Stimulated activated CD4-positive, alpha-beta T cell treated with anti-CD3 and anti-CD28 coated beads, Interleukin-4, amount 100 ng/mL, for 48 hours (primary cell): Measurements from ENCODE around the gene C16orf90.

ENCODE experiments used
- DNase-seq, 2 donors: peaks; one replicate each; pipeline ENCODE4 v3.0.0-alpha.2; 2020; ENCODE audit warnings: low read depth in 2 of 2

C16orf90 gene

DNA sequence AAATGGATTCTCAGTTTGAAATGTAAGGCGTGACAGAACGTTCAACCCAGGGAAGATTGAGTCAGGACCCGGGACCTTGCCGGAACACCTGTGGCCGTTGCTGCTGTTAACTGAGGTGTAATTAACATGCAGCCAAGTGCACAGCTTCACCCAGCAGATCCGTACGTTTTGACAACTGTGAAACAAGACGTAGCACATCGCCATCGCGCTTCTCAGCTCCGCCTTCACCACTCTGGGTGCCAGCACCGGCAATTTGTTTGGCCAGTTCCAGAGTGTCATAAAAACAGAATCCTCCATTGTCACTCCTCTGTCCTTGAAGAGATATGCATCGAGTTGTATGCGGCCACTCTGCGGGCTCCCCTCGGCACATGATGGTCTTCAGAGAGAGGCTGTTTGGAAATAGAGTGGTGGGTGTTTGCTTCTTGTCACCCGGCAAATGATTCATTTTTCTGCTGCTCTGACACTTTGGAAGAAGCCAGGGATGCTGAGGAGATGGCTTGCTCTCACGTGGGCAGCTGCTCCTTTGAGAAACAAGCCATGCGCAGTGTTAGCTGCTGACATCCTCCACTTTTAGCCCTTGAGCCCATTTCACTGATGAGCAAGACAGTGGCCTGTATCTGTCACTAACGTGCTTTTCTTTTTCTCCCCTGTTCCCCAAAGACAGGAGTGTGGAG is 29.2 kb downstream of the C16orf90 start:
- no peak for DNase-seq

DNA sequence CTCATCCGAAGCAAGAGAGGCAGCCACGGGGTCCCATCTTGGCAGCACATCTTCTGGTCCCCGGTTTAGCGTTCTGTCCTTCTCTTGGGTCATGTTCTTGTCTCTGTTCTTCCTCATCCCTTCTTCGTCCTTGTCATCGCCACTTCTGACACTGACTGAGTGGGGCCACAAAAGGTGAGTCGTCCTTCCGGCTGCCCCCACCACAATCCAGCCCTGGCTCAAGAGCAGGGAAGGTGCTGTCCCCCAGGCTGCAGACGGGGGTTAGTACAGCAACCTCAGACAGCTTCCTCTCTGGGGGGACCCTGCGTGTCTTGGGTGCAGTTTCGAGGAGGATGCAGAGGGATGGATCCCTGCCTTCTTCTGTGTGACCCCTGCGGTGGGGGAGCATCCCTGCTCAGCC is 30.0 kb downstream of the C16orf90 start:
- no peak for DNase-seq

DNA sequence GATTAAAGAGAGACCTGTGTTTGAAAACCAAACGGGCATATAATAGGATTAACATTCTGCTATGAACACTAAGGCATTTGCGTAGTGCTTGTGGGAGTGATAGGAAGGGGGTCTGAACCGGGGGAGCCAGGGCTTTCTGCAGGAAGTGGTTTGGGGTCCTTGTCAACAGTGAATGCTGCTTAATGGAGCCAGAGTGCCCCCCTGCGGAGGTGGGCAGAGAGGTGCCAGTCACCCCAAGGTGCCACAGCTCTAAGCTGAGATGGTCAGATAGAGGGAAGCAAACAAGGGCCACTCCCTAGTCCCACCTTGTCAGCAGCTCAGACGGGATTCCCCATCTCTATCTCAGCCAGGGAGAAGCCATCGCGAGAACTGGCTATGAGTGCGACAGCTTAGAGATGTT is 34.1 kb downstream of the C16orf90 start:
- DNase-seq = no peak

DNA sequence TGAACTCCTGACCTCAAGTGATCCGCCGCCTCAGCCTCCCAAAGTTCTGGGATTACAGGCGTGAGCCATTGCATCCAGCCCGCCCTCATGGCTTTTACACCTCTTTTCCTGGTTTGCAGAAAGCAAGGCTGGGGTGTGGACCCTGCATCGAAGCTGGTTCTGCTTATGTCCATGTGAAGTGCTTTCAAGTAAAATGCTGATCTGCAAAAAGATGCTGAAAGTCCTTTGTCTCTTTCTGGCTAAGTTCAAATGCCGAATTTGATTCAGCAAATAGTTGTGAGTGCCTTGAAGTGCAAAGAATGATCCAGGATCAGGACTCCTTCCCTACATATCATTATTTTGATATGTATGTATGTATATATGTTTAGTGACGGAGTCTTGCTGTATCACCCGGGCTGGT is 34.7 kb downstream of the C16orf90 start:
- no peak for DNase-seq

DNA sequence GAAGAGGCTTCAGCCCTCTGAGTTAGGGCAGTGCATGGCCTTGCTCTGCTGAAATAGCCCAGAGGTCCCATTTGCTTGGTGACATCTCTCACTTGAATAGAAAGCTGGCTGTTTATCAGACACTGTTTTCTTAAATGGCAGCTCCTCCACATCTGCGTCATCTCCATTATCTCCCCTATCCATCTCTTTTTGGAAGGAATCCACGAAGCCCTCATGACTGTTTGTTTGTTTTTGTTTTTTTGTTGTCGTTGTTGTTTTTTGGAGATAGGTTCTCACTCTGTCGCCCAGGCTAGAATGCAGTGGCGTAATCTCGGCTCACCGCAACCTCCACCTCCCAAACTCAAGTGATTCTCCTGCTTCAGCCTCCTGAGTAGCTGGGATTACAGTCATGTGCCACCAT is 35.2 kb downstream of the C16orf90 start:
- no peak for DNase-seq

DNA sequence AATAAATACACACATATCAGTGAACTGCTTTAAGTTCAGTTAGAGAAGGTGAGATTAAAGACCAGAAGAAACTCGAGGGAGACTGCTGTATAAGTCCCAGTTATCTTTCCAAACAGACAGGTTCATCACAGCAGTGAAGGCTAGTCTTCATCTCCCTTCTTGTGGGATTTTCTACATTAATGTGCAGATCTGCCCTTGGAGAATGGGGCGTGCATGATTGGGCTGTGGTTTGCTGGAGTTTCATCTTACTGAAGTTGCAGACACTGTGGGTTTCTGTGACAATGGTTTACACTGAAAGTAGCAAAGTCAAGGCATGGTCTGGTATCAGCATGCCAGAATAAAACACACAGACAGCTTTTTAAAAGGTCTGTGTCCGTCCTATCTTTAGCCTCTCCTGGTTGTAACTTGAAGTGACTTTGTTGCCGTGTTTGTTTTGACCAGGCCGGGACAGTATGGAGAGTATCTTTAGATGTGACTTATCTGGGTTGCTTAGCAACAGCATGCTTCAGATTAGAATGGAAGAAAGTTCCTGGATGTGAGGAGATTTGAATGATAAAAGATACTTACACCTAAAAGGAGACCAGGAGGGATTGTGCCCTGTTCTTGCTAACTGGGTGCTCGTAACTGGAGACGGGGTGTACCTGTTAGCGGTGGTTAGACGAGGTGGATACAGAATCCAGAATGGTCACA is 35.7 kb downstream of the C16orf90 start:
- no peak for DNase-seq

DNA sequence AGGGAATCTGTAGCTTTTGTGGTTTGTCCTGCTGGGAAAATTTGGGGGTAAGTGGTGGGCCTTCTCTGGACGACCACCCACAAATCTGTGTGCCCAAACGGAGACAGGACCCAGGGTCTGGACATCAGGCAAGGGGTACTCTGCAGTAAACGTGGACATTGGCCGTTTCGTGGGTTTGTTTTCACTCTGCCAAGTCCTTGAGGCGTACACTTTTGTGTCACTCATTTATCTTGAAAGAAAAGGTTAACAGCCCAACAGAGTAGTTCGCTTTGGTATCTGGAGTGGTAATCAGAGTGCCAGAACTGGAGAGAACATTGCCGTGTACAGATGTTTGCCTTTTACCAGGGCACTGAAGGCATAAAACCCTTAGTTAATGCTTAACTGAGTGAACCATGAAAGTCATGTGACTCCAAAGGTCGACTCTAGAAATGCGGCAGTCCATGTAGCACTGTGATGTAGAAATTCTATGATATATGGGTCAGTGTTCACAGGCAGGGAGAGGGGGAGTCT is 36.4 kb downstream of the C16orf90 start:
- DNase-seq = no peak

DNA sequence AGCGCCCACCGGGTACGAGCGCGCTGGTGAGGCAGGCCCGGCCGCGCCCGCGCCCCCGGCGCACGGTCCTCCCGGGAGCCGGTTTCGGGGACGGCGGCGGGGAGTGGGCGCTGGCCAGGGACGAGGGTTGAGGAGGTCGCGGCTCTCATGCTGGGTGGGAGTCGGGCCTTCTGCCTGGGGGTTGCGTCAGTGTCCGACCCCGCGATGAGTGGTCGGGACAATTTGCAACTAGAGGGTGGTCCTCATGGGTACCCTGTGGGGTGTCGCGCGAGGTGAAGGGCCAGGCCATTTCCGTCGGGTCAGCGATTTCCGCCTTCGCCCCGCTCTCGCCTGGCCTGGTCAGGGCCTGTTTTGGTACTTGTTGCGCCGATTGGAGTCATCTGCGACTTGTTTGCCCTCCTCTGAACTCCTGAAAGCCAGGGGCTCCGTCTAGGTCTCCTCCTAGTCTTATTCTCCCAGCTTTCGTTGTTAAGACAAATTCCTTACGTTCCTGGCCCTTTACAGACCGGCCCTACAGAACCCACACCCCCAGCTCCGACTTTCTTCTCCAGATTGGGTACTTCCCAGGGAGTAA is 36.9 kb downstream of the C16orf90 start:
- DNase-seq = no peak

DNA sequence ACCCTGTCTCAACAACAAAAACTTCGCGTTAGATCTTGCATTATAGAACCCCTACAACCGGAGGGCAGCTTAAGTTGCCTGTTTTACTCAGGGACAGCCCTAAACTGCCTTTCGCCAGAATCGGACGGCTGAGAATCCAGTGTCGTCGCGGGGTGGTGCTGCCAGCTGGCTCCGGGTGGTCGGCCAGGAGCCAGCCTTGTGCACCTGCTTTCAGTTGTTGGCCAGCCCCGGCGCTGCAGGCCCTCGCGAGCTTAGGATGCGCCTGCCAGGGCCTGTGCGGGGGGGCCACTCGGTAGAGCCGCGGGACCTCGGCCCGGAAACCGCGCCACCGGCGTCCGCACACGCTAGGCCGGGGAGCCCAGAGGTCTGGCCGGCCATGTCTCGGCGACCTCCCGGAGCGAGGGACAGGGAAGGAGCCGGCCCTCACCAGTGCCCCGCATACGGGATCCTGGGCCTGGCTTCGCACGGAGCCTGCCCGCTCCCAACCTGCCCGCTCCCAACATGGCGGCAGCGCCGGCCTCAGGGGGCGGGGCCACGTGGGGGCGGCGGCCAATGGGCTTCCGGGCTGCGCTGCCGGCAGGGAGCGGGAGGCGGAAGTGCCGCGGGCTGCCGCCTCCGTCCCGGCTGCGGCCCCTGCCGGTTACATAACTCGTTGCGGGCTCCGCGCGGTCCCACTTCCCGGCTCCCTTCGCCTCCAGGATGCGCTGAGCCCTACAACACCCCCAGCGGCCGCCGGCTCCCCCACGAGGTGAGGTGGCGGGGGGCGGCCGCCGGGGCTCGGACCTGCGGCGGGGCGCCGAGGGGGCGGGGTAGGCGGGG is 37.6 kb downstream of the C16orf90 start:
- DNase-seq = peak; percentile 87

DNA sequence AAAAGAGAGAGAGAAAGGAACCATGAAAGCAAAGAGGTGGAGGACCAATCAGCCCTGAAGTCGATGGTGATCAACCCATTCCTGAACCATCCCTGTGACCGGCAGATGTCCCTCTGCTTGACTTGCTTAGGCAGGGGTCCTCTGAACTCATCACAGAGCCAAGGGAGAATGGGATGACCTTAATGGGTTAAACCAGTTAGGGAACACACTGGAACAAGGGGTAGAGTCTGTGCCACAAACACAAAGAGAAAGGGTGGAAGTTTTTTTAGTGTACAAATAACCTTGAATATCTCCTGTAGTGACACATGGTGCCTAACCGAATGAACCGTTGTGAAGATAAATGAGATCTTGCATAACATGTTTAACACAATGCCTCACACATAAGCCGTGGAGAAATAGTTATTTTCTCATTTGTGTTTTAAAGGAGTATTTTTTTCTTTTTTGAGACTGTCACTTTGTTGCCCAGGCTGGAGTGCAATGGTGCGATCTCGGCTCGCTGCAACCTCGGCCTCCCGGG is 40.6 kb downstream of the C16orf90 start:
- no peak for DNase-seq

DNA sequence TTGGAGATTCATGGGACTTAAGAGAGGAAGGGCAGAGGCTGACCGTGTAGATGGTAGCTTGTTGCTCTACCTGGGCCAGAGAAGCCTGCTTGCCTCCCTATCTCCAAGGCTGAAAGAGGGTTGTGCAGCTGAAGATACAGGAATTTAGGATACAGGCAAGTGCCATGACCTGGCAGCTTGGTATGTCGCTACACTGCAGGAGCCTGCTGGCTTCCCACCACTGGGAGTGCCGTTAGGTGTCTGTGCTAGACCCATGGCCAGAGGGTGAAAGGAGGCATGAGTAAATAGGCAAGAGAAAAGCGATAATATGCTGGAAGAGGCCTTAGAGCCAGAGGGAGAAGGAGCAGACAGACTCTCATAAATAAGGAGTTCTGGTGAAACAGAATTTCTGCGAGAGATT is 41.2 kb downstream of the C16orf90 start:
- no peak for DNase-seq

DNA sequence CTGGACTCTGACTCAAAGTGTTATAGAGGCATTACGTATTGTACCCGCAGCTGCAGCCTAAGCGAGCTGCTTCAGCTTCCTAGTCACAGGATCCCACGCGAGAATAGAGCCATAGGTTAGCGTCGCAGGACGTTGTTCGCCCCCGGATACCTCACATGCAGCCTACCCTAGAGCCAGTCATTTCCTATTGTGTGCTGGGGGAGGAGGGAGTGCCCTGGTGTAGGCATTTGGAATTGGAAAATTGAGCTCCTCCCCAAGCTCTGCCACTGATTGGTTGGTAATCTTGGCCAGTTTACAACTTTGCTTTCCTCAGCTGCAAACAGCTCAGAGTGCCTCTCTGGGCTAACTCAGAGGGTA is 51.3 kb downstream of the C16orf90 start:
- DNase-seq = no peak
